ENCODE measurements around the gene LAMB3. TPM values are rescaled to one million over a fixed set of nuclear protein-coding genes. Genes with fewer than 3 reads are reported as not detected.

The LAMB3 gene
- total RNA-seq, 1 donor from 2014 or later = 4.2 TPM

DNA sequence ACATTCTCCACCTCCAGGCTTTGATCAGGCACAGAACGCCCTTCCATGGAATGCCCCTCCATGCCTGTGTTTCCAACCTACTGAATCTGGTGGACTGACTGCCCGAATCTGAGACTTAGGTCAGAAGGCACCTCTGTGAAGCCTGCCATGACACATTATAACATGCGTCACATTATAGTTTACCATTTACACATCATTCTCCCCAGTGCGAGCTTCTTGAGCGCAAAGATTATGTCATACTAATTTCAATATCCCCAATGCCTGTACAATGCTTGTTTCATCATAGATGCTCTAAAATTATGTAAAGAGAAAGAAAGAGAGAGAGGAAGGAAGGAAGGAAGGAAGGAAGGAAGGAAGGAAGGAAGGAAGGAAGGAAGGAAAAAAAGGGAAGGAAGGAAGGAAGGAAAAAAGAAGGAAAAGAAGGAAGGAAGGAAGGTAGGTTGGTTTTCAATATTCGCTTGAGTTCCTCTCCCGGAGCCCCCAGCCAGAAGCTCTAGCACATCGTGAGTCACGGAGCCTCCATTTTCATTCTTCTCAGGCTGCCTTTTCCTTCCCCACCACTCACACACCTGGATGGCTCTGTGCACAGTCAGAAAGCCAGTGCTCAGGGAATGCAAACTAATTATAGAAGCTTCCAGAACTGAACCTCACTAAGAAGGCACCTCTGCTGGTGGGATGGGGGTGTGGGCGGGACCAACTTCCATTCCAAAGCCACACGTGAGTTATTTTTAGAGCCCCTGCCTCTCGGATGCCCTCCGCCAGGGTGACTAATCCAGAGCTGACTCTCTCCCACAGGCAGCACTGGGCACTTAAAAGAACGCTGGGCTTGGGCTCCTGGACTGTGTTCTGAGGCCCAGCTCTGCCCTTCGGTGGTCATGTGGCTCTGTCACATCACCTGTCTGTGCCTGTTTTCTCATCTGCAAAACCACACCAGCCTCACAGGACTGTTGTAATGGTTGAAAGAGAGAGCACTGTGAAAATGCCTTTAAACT lies 27.4 kb downstream of the LAMB3 start:
- TF ChIP-seq, protein P1, sequence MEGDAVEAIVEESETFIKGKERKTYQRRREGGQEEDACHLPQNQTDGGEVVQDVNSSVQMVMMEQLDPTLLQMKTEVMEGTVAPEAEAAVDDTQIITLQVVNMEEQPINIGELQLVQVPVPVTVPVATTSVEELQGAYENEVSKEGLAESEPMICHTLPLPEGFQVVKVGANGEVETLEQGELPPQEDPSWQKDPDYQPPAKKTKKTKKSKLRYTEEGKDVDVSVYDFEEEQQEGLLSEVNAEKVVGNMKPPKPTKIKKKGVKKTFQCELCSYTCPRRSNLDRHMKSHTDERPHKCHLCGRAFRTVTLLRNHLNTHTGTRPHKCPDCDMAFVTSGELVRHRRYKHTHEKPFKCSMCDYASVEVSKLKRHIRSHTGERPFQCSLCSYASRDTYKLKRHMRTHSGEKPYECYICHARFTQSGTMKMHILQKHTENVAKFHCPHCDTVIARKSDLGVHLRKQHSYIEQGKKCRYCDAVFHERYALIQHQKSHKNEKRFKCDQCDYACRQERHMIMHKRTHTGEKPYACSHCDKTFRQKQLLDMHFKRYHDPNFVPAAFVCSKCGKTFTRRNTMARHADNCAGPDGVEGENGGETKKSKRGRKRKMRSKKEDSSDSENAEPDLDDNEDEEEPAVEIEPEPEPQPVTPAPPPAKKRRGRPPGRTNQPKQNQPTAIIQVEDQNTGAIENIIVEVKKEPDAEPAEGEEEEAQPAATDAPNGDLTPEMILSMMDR (IDR thresholded peaks at IDR 0.05; ENCODE audit: insufficient read depth, low read depth, low read length) = no peak
- no peak for TF ChIP-seq EZH2 (IDR thresholded peaks at IDR 0.05; ENCODE audit: insufficient read depth, low read length)
- Mint-ChIP-seq H3K36me3 (ENCODE audit: low read depth, unreplicated experiment) (peaks cover 4% of the 10 kb centered on the region), H3K4me3 (ENCODE audit: unreplicated experiment) (no peak overlapping the region), H3K27ac (ENCODE audit: unreplicated experiment) (no peak overlapping the region), H3K4me1 (ENCODE audit: low read depth, unreplicated experiment) (peaks cover 31% of the 10 kb centered on the region), H3K27me3 (ENCODE audit: low read depth, unreplicated experiment) (peaks cover 30% of the 10 kb centered on the region), H3K9me3 (ENCODE audit: unreplicated experiment) (no peaks in the 10 kb centered on the region)
- Histone ChIP-seq H4K20me1 (ENCODE audit: insufficient read depth, low read length) (no peaks in the 10 kb centered on the region), H3K27ac (ENCODE audit: low read depth, low read length) (no peak overlapping the region), H3K36me3 (ENCODE audit: insufficient read depth, low read length) (no peaks in the 10 kb centered on the region), H3K79me2 (ENCODE audit: insufficient read depth, low read length) (no peaks in the 10 kb centered on the region), H3K4me2 (ENCODE audit: low read length) (peak overlapping the region; percentile 50), H3K9ac (ENCODE audit: low read length) (peak overlapping the region; percentile 26), H3K27me3 (ENCODE audit: insufficient read depth, low read length) (no peaks in the 10 kb centered on the region), H2AFZ (ENCODE audit: low read depth, low read length) (no peak overlapping the region), H3K4me3 (ENCODE audit: insufficient read depth, low read depth, low read length) (no peak overlapping the region), H3K4me1 (ENCODE audit: insufficient read depth, low read length) (peaks cover 15% of the 10 kb centered on the region), H3K9me3 (ENCODE audit: insufficient read depth, low read depth, low read length) (no peaks in the 10 kb centered on the region)
- DNase-seq (ENCODE audit: low read depth) (no peak), FAIRE-seq (no peak)

DNA sequence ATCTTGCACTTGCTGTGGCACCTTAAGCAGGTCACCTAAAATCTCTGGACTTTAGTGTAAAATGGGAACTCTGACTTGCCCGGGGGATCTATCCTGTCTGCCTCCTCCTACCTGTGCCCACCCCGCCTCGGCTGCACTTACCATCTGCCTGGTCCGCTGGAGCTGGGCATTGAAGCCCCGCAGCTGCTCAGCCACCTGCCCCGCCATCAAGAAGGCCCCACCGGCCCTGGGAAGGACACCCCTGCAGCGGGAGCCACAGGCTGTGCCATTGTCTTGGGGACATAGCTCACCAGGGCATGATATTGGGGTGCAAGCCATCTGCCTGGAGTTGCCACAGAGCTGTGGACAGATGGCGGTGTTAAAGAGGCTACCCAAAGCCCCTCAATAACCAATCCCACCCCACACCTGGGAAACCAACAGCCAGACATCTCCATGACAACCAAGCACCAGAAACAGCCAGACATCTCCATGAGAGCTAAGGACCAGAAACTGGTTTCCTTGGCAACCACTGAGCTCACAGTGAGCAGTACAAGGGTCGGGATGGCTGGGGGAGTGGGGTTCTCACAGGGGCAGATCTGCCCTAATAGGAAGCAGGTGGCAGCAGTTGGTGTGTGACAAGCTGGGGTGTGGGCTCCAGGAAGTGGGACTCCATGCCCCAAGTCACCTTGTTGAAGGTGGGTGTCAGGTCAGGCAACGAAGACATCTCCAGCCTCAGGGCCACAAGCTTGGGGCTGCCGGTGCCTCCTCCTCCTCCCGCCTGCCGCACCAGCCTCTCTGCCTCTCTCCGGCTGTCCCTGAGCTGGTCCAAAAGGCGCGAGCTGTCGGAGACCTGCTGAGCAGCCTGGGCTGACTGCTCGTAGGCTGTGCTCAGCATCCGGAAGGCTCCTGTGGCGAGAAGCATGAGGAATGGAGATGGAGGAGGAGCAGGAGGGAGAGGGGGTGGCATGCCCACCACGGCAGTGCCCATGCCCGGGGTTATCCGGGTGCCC lies 29.1 kb downstream of the LAMB3 start:
- TF ChIP-seq, protein P1 (IDR thresholded peaks at IDR 0.05; ENCODE audit: insufficient read depth, low read depth, low read length) = no peak
- TF ChIP-seq EZH2 (IDR thresholded peaks at IDR 0.05; ENCODE audit: insufficient read depth, low read length) = no peak
- Mint-ChIP-seq H3K9me3 (ENCODE audit: unreplicated experiment) (no peaks in the 10 kb centered on the region), H3K4me3 (ENCODE audit: unreplicated experiment) (no peak overlapping the region), H3K27me3 (ENCODE audit: low read depth, unreplicated experiment) (peaks cover 44% of the 10 kb centered on the region), H3K4me1 (ENCODE audit: low read depth, unreplicated experiment) (peaks cover 24% of the 10 kb centered on the region), H3K36me3 (ENCODE audit: low read depth, unreplicated experiment) (peaks cover 7% of the 10 kb centered on the region), H3K27ac (ENCODE audit: unreplicated experiment) (no peak overlapping the region)
- no peaks in the 10 kb centered on the region for H3K79me2 ChIP-seq (ENCODE audit: insufficient read depth, low read length)
- no peak overlapping the region for H3K9ac ChIP-seq (ENCODE audit: low read length)
- no peaks in the 10 kb centered on the region for H4K20me1 ChIP-seq (ENCODE audit: insufficient read depth, low read length)
- H3K4me2 ChIP-seq (ENCODE audit: low read length) = no peak overlapping the region
- no peak overlapping the region for H3K27ac ChIP-seq (ENCODE audit: low read depth, low read length)
- no peak overlapping the region for H2AFZ ChIP-seq (ENCODE audit: low read depth, low read length)
- no peaks in the 10 kb centered on the region for H3K9me3 ChIP-seq (ENCODE audit: insufficient read depth, low read depth, low read length)
- no peaks in the 10 kb centered on the region for H3K27me3 ChIP-seq (ENCODE audit: insufficient read depth, low read length)
- no peak for FAIRE-seq
- no peak overlapping the region for H3K4me3 ChIP-seq (ENCODE audit: insufficient read depth, low read depth, low read length)
- DNase-seq (ENCODE audit: low read depth) = no peak
- H3K36me3 ChIP-seq (ENCODE audit: insufficient read depth, low read length) = no peaks in the 10 kb centered on the region
- H3K4me1 ChIP-seq (ENCODE audit: insufficient read depth, low read length) = peaks cover 15% of the 10 kb centered on the region

Data from astrocyte (in vitro differentiated cells and primary cell).